ENCODE results near the gene MAGI3. TPM values are rescaled to one million over a fixed set of nuclear protein-coding genes. Genes with fewer than 3 reads are reported as not detected.

The MAGI3 gene
- total RNA-seq, 1 experiment from 2014 or later = 12.8 TPM

GRCh38 chr1:113665071-113665470 is 274.8 kb downstream of the MAGI3 start:
- Histone ChIP-seq H3K27me3 (ENCODE audit: control insufficient read depth, insufficient read depth, low read length) (no peaks in the 10 kb centered on the region), H3K36me3 (replicated peaks; ENCODE audit: control insufficient read depth, insufficient read depth, low read length) (no peaks in the 10 kb centered on the region), H3K4me3 (ENCODE audit: insufficient read depth, low read depth, low read length) (no peak overlapping the region)
- no peak for DNase-seq

GRCh38 chr1:113666126-113666525 is 275.8 kb downstream of the MAGI3 start:
- DNase-seq = no peak
- Histone ChIP-seq H3K4me3 (ENCODE audit: insufficient read depth, low read depth, low read length) (no peak overlapping the region), H3K36me3 (replicated peaks; ENCODE audit: control insufficient read depth, insufficient read depth, low read length) (no peaks in the 10 kb centered on the region), H3K27me3 (ENCODE audit: control insufficient read depth, insufficient read depth, low read length) (no peaks in the 10 kb centered on the region)

DNA sequence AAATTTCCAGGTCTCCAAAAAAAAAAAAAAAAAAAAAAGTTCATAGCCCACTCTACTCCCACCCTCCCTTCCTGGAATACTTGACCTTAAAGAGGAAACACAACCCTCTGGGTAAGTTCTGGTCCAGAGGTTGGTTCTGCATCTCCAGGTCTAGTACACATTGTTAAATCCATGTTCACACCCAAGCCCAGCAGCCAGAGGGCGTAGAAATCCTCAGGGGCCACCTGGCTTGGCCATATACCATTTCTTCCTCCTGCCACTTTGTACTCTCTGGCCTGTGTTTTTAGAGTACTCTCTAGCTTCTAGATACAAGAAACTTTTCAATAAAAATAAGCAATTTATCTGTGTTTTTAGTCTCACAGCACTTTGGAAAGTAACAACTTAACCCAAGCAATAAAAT is 279.7 kb downstream of the MAGI3 start:
- no peaks in the 10 kb centered on the region for H3K27me3 ChIP-seq (ENCODE audit: control insufficient read depth, insufficient read depth, low read length)
- DNase-seq = peak; percentile 40
- no peaks in the 10 kb centered on the region for H3K36me3 ChIP-seq (replicated peaks; ENCODE audit: control insufficient read depth, insufficient read depth, low read length)
- no peak overlapping the region for H3K4me3 ChIP-seq (ENCODE audit: insufficient read depth, low read depth, low read length)

DNA sequence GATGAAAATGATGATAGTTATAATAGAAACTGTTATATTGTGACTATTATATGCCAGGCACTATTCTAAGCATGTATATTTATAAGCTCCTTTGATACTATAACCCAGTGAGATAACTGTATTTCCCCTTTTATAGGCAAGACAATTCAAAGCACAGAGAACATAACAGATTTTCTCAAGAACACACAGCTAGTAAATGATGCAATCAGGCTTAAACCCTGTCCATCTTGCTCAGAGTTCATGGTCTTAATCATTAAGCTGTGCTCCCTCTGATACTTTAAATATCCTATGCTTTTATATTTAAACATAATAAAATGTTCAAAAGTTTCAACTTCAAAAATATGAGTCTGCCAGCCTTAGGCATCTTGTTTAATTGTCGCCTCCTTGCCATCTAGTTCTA is 280.3 kb downstream of the MAGI3 start:
- no peaks in the 10 kb centered on the region for H3K36me3 ChIP-seq (replicated peaks; ENCODE audit: control insufficient read depth, insufficient read depth, low read length)

GRCh38 chr1:113672491-113672890 is 282.2 kb downstream of the MAGI3 start:
- Histone ChIP-seq H3K4me3 (ENCODE audit: insufficient read depth, low read depth, low read length) (no peak overlapping the region), H3K36me3 (replicated peaks; ENCODE audit: control insufficient read depth, insufficient read depth, low read length) (no peaks in the 10 kb centered on the region)

More for the DNA sequence above, 280.3 kb downstream of the MAGI3 start:
- Histone ChIP-seq H3K27me3 (ENCODE audit: control insufficient read depth, insufficient read depth, low read length) (no peaks in the 10 kb centered on the region), H3K4me3 (ENCODE audit: insufficient read depth, low read depth, low read length) (no peak overlapping the region)
- no peak for DNase-seq

GRCh38 chr1:113674591-113674990 is 284.3 kb downstream of the MAGI3 start:
- H3K27me3 ChIP-seq (ENCODE audit: control insufficient read depth, insufficient read depth, low read length) = no peaks in the 10 kb centered on the region
- H3K36me3 ChIP-seq (replicated peaks; ENCODE audit: control insufficient read depth, insufficient read depth, low read length) = no peaks in the 10 kb centered on the region
- DNase-seq = no peak
- no peak overlapping the region for H3K4me3 ChIP-seq (ENCODE audit: insufficient read depth, low read depth, low read length)

More at GRCh38 chr1:113672491-113672890, 282.2 kb downstream of the MAGI3 start:
- DNase-seq = no peak
- H3K27me3 ChIP-seq (ENCODE audit: control insufficient read depth, insufficient read depth, low read length) = no peaks in the 10 kb centered on the region

- Histone ChIP-seq H3K36me3 (replicated peaks; ENCODE audit: control insufficient read depth, insufficient read depth, low read length) (no peaks in the 10 kb centered on the region), H3K27me3 (ENCODE audit: control insufficient read depth, insufficient read depth, low read length) (no peaks in the 10 kb centered on the region), H3K4me3 (ENCODE audit: insufficient read depth, low read depth, low read length) (no peak overlapping the region)
- no peak for DNase-seq
These were observed 285.0 kb downstream of the MAGI3 start for GRCh38 chr1:113675302-113675701.

GRCh38 chr1:113676524-113676923 is 286.2 kb downstream of the MAGI3 start:
- DNase-seq = no peak
- no peak overlapping the region for H3K4me3 ChIP-seq (ENCODE audit: insufficient read depth, low read depth, low read length)
- no peaks in the 10 kb centered on the region for H3K36me3 ChIP-seq (replicated peaks; ENCODE audit: control insufficient read depth, insufficient read depth, low read length)
- no peaks in the 10 kb centered on the region for H3K27me3 ChIP-seq (ENCODE audit: control insufficient read depth, insufficient read depth, low read length)

DNA sequence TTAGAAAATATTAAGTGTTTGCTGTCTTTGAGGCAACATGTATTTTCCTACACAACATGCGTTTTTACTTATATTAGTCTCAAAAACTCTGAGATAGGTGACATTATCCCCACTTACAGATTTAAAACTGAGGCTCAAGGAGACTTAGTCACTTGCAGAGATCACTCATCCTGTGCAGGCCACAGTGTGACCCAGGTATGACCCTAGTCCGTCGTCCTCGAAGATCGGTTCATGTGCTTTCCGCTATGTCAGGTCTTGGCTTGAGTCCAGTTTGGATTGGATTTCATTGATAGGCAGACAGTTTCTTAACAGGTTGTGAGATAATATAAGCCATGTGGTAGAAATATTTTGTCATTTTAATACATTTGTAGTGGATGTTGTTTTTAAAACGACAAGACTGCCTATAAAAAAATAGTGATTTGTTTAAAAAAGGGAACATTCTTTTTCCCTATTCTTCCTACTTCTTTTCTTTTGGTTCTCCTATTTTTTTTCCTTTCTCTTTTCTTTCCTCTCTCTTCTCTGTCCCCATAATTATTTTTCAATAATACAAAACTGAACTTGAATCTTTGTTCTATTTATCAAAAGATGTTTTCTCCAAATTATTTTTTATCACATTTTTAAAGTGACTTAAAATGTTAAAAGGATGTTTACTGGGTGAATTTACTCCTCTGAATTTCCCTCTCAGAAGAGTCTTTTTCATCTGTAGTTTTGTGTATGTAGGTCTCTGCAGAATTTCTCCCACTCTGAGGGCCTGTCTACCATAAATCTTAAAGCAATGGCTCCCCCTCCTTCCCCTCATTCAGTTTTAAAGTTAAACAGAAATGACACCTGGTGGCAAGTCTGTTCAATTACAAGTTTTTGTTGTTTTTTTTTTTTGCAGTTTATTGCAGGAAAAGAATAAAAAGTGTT is 287.2 kb downstream of the MAGI3 start:
- Histone ChIP-seq H3K4me3 (ENCODE audit: insufficient read depth, low read depth, low read length) (no peak overlapping the region), H3K27me3 (ENCODE audit: control insufficient read depth, insufficient read depth, low read length) (no peaks in the 10 kb centered on the region), H3K36me3 (replicated peaks; ENCODE audit: control insufficient read depth, insufficient read depth, low read length) (no peaks in the 10 kb centered on the region)
- DNase-seq = peak; percentile 71

GRCh38 chr1:113678159-113678469 is 287.8 kb downstream of the MAGI3 start:
- H3K36me3 ChIP-seq (replicated peaks; ENCODE audit: control insufficient read depth, insufficient read depth, low read length) = no peaks in the 10 kb centered on the region
- DNase-seq = no peak
- no peak overlapping the region for H3K4me3 ChIP-seq (ENCODE audit: insufficient read depth, low read depth, low read length)
- no peaks in the 10 kb centered on the region for H3K27me3 ChIP-seq (ENCODE audit: control insufficient read depth, insufficient read depth, low read length)

DNA sequence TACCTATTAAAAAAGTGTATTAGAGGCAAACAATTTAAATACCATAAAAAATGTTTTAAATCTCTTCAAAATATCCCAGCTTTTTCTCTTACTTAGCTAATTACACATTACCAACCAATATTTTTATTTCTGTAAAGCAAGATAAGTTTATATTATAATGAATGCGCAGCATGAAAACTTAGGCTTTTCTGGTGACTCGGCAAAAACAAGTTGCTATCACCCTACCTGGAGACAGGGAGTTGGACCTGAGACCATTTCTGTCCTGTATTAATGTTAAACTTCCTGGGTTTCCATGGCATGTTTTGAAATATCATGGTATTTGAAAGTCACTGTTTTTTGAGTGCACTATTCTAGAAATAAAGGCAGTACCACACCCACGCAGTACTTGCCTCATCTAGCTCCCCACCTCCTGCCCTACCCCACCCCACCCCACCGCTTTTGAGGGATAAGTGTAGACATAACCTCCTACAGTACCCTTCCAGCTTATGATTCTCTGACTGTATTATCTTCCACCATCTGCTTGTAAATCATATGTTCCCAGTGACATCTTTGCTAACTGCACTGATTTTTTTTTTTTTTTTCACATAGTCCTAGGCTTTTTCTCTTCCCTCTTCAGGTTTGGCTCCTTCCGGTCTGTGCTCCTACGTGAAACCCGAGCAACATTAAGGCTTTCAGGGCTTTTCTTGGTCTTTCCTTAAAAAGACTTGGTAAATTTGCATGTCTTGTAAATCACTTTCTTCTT is 291.5 kb downstream of the MAGI3 start:
- Histone ChIP-seq H3K36me3 (replicated peaks; ENCODE audit: control insufficient read depth, insufficient read depth, low read length) (no peaks in the 10 kb centered on the region; the same call in 1 of the 2 replicates), H3K27me3 (ENCODE audit: control insufficient read depth, insufficient read depth, low read length) (no peaks in the 10 kb centered on the region), H3K4me3 (ENCODE audit: insufficient read depth, low read depth, low read length) (no peak overlapping the region)
- DNase-seq = no peak

DNA sequence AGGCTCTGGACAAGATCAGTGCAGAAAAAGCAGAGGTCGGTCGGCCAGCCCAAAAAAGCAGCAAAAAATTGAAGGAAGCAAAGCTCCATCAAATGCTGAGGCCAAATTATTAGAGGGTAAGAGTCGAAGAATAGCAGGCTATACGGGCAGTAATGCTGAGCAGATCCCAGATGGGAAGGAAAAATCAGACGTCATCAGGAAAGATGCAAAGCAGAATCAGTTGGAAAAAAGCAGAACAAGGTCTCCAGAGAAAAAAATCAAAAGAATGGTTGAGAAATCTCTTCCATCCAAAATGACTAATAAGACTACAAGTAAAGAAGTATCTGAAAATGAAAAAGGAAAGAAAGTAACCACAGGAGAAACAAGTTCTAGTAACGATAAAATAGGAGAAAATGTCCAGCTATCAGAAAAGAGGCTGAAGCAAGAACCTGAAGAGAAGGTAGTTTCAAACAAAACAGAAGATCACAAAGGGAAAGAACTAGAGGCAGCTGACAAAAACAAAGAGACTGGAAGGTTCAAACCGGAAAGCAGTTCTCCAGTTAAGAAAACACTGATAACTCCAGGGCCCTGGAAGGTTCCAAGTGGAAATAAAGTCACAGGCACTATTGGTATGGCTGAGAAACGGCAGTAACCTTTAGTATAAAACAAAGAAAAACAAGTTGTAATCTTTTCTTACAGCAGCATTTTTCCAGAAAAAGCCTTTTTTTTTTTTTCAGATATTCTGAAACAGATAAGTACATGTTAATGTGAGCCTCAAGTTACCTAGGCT is 293.3 kb downstream of the MAGI3 start:
- H3K36me3 ChIP-seq (replicated peaks; ENCODE audit: control insufficient read depth, insufficient read depth, low read length) = no peaks in the 10 kb centered on the region; the same call in 1 of the 2 replicates
- no peak for DNase-seq
- no peak overlapping the region for H3K4me3 ChIP-seq (ENCODE audit: insufficient read depth, low read depth, low read length)
- no peaks in the 10 kb centered on the region for H3K27me3 ChIP-seq (ENCODE audit: control insufficient read depth, insufficient read depth, low read length)

- Histone ChIP-seq H3K4me3 (ENCODE audit: insufficient read depth, low read depth, low read length) (no peak overlapping the region), H3K36me3 (replicated peaks; ENCODE audit: control insufficient read depth, insufficient read depth, low read length) (no peaks in the 10 kb centered on the region; the same call in 1 of the 2 replicates)
- DNase-seq = no peak
These were observed 293.8 kb downstream of the MAGI3 start for GRCh38 chr1:113684153-113684541.

GRCh38 chr1:113686891-113687618 is 296.7 kb downstream of the MAGI3 start:
- DNase-seq = no peak
- no peaks in the 10 kb centered on the region for H3K27me3 ChIP-seq (ENCODE audit: control insufficient read depth, insufficient read depth, low read length)
- no peaks in the 10 kb centered on the region; the same call in none of the 2 replicates for H3K36me3 ChIP-seq (replicated peaks; ENCODE audit: control insufficient read depth, insufficient read depth, low read length)
- H3K4me3 ChIP-seq (ENCODE audit: insufficient read depth, low read depth, low read length) = no peak overlapping the region

More at GRCh38 chr1:113684153-113684541, 293.8 kb downstream of the MAGI3 start:
- no peaks in the 10 kb centered on the region for H3K27me3 ChIP-seq (ENCODE audit: control insufficient read depth, insufficient read depth, low read length)

Data from H7 (cell line).